HG03159 (cell line): ENCODE results near the gene KRT85.

Experiments
- ATAC-seq: cut with Tn5 transposase; IDR thresholded peaks from one replicate; pipeline ENCODE4 v1.9.1; 2021; ENCODE audit warnings: mild to moderate bottlenecking, moderate library complexity; ENCODE audit not compliant: unreplicated experiment

KRT85 gene

GRCh38 chr12:52395761-52396434 lies 28.6 kb upstream of the KRT85 start:
- no peak for ATAC-seq

GRCh38 chr12:52394836-52395405 lies 27.6 kb upstream of the KRT85 start:
- no peak for ATAC-seq

- ATAC-seq: no peak
Observed at GRCh38 chr12:52392465-52393007, 25.3 kb upstream of the KRT85 start.

GRCh38 chr12:52391618-52392002 lies 24.3 kb upstream of the KRT85 start:
- no peak for ATAC-seq

- ATAC-seq: no peak
Observed at GRCh38 chr12:52390739-52391617, 23.7 kb upstream of the KRT85 start.

GRCh38 chr12:52389313-52390207 lies 22.3 kb upstream of the KRT85 start:
- ATAC-seq: no peak

- no peak for ATAC-seq
Observed at GRCh38 chr12:52387859-52388258, 20.6 kb upstream of the KRT85 start.

- no peak for ATAC-seq
Observed at GRCh38 chr12:52385226-52385702, 18.0 kb upstream of the KRT85 start, which contains the start of gene KRT84. Gene KRT84 (minus strand): TSS chr12:52385652. CDS start chr12:52385585, 67 bp downstream.

GRCh38 chr12:52383331-52383730 lies 16.1 kb upstream of the KRT85 start:
- ATAC-seq: no peak

GRCh38 chr12:52382854-52383253 lies 15.6 kb upstream of the KRT85 start:
- no peak for ATAC-seq

- ATAC-seq: no peak
Observed at GRCh38 chr12:52381206-52381605, 13.9 kb upstream of the KRT85 start.

- ATAC-seq: no peak
Observed at GRCh38 chr12:52380271-52380694, 13.0 kb upstream of the KRT85 start.

GRCh38 chr12:52379536-52379935 lies 12.3 kb upstream of the KRT85 start:
- ATAC-seq: no peak

- ATAC-seq: no peak
Observed at GRCh38 chr12:52378091-52378490, 10.8 kb upstream of the KRT85 start.

- ATAC-seq: no peak
Observed at GRCh38 chr12:52377266-52377665, 10.0 kb upstream of the KRT85 start.

GRCh38 chr12:52372216-52373154 lies 5.2 kb upstream of the KRT85 start:
- no peak for ATAC-seq

GRCh38 chr12:52371716-52372115 lies 4.4 kb upstream of the KRT85 start:
- ATAC-seq: no peak

- no peak for ATAC-seq
Observed at GRCh38 chr12:52370926-52371608, 3.8 kb upstream of the KRT85 start.

GRCh38 chr12:52369809-52370208 lies 2.5 kb upstream of the KRT85 start:
- ATAC-seq: no peak
